A549 treated with DMSO at 1 μM for 4 hours (cell line): ENCODE results near the gene APLP1. TPM values are rescaled to one million over a fixed set of nuclear protein-coding genes. Genes with fewer than 3 reads are reported as not detected.

ENCODE experiments used
- total RNA-seq: library from RNA; stranded (reverse); fragments of 200-300 nt; extraction: Qiagen RNA extraction; gene quantifications from 5 replicates; pipeline ENCODE4 v1.2.3, GENCODE V29; 2022; ENCODE audit warnings: low read depth

The APLP1 gene
- total RNA-seq, result 82.7 to 99.7 TPM (median 88.7 TPM) in 5 replicates

DNA sequence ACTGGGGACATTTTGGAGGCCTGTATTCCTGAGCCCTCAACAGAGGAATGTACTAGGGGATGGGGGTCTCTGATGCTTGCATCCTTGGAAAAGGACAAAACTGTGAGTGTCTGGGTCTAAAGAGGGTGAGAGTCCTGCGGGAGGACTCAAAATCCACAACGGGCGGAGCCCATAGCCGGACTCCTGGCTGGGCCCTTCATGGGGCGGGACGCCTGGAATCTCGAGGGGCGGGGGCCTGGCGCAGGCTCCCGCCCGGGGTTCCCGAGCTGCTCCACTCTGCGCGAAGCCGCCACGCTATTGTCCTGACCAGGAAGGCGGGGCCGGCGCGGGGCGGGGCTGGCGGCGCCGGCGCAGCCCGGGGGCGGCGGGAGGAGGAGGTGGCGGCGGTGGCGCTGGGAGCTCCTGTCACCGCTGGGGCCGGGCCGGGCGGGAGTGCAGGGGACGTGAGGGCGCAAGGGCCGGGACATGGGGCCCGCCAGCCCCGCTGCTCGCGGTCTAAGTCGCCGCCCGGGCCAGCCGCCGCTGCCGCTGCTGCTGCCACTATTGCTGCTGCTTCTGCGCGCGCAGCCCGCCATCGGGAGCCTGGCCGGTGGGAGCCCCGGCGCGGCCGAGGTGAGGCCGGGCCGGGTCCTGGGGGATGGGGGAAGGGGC is at the start of gene APLP1:
TSS of gene APLP1 (plus strand) at position 403 of the 651 bp plus-strand sequence. CDS start at position 466, 63 bp downstream.

DNA sequence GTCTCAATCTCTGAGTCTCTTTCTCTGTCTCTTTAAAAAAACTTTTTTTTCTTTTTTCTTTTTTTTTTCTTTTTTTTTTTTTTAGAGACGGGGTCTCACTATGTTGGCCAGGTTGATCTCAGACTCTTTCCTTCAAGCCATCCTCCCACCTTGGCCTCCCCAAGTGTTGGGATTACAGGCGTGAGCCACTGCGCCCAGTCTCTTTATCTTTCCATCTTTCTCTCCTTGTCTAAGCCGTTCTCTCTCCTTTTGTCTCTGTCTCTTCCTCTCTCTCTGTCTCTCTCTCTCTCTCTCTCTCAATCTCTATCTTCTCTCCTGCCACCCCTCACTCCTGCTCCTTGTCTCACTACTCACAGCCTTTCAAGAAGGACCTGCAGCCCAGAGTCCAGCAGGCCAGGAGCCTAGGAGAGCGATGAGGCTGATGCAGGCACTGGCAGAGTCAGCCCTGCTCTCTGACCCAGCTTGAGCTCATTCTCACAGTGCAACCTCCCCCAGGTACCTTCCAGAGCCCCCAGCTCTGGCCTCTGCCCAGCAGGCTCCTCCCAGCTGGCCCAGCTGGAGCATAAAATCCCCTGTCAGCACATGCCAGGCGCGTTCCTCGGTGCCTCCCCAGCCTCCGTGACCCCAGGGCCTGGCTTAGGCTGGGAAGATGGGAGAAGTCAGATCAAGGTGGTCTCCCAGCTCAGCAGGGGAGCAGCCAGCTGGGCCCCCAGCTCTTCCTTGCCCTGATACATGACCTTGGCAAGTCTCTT is 16.2 kb upstream of the APLP1 start, which contains the start of gene NPHS1:
TSS of gene NPHS1 (minus strand) at position 476 of the 752 bp plus-strand sequence. CDS start 667 bp downstream, outside the sequence.

DNA sequence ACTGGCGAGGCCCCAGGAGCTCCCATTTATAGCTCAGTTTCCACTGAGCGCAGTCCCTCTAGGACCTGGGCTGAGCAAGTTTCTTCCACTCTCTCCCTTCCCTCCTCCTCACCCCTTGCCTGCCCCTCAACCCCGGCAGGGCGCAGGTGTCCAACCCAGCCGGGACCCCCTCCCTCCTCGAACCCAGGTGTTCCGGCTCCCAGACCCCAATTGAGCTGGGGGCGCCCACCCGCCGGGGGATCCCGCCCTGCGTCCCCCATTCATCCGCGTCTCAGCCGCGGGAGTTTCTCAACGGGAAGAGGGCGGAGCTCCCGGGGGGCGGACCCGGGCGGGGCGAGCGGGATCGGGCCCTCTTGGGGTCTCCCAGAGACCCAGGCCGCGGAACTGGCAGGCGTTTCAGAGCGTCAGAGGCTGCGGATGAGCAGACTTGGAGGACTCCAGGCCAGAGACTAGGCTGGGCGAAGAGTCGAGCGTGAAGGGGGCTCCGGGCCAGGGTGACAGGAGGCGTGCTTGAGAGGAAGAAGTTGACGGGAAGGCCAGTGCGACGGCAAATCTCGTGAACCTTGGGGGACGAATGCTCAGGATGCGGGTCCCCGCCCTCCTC is 11.7 kb upstream of the APLP1 start, which contains the start of gene KIRREL2:
TSS of gene KIRREL2 (plus strand) at position 366 of the 604 bp plus-strand sequence. CDS start at position 575, 209 bp downstream.

DNA sequence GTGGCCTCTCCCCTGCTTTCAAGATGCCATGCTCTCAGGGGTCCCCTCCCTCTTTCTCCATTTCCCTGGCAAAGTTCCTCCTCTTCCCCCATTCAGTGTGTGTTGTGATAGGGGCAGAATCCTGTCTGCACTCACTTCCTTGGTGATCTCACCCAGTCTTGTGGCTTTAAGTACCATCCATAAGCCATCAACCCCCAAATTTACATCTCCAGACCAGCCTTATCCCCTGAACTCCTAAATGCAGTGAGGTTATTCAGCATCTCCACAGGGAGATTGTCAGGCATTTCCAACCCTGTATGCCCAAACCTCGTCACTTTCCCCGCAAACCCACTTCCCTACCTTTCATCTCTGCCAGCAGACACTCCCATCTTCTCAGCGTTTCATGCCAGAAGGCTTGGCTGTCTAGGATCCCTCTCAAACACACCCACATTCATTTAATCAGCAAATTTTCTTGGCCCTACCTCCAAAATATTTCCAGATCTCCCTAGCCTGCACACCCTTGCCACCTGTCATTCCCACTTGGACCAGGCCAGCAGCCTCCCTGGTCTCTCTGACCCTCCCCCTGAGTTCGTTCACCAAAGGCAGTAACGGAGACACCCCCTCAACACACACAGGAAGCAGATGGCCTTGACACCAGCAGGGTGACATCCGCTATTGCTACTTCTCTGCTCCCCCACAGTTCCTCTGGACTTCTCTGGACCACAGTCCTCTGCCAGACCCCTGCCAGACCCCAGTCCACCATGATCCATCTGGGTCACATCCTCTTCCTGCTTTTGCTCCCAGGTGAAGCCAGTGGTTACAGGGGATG is 33.7 kb downstream of the APLP1 start, which contains the start of gene HCST:
TSS of gene HCST (plus strand) at position 676 of the 808 bp plus-strand sequence. CDS start at position 741, 65 bp downstream.

DNA sequence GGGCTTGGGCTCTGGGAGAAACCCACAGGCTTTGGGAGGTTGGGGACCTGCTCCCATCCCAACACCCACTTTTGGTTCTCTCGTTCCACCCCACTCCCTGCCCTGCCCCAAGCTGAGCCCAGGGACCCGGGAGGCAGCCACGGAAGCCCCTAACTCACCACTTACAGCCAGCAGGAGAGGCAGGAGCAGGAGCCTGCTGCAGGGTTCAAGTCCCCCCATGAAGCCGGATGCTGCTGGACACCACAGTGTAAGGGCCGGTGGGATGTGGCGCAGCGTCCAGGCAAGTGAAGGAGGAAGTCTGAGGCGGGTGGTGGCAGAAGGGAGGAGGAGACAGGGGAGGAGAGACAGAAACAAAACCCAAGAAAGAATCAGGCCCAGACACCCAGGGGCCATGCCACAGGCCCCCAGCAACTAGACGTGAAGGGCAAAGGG is 39.7 kb downstream of the APLP1 start, which contains the start of gene TYROBP:
TSS of gene TYROBP (minus strand) at position 286 of the 432 bp plus-strand sequence. CDS start at position 219, 67 bp downstream.

Other genes starting within 250 kb of the APLP1 start
- 147 to 213 TPM (median 187 TPM) in 5 replicates for gene RBM42, start 239.5 kb upstream of the APLP1 start, total RNA-seq
- 2.1 to 3.1 TPM (median 2.3 TPM) in 5 replicates for gene ETV2, start 226.8 kb upstream of the APLP1 start, total RNA-seq
- gene COX6B1, start 220.3 kb upstream of the APLP1 start, total RNA-seq, result 1,270 to 1,573 TPM (median 1,320 TPM) in 5 replicates
- gene UPK1A, start 202.1 kb upstream of the APLP1 start, total RNA-seq, result 0.64 to 1.2 TPM (median 0.84 TPM) in 5 replicates
- gene ZBTB32, start 164.0 kb upstream of the APLP1 start, total RNA-seq, result 0.05 TPM in 1 of 5 replicates, not detected in the others
- 47.8 to 63.3 TPM (median 58.5 TPM) in 5 replicates for gene KMT2B, start 150.6 kb upstream of the APLP1 start, total RNA-seq
- 10.2 to 13.0 TPM (median 11.9 TPM) in 5 replicates for gene IGFLR1, start 126.1 kb upstream of the APLP1 start, total RNA-seq
- 23.0 to 29.3 TPM (median 28.6 TPM) in 5 replicates for gene U2AF1L4, start 123.2 kb upstream of the APLP1 start, total RNA-seq
- gene PSENEN, start 122.9 kb upstream of the APLP1 start, total RNA-seq, result 273 to 299 TPM (median 279 TPM) in 5 replicates
- 20.7 to 27.8 TPM (median 21.4 TPM) in 5 replicates for gene LIN37, start 120.0 kb upstream of the APLP1 start, total RNA-seq
- gene HSPB6, start 111.5 kb upstream of the APLP1 start, total RNA-seq, result 0.16 to 0.34 TPM (median 0.20 TPM) in 5 replicates
- 27.5 to 38.7 TPM (median 32.5 TPM) in 5 replicates for gene PROSER3, start 110.4 kb upstream of the APLP1 start, total RNA-seq
- gene ARHGAP33, start 93.0 kb upstream of the APLP1 start, total RNA-seq, result 3.5 to 9.2 TPM (median 6.2 TPM) in 5 replicates
- gene PRODH2, start 55.7 kb upstream of the APLP1 start, total RNA-seq, result 0.27 to 0.66 TPM (median 0.41 TPM) in 4 of 5 replicates, not detected in the other
- gene NPHS1, start 16.1 kb upstream of the APLP1 start, total RNA-seq, result 0.17 to 0.77 TPM (median 0.42 TPM) in 5 replicates
- 0.44 to 0.74 TPM (median 0.58 TPM) in 5 replicates for gene KIRREL2, start 11.7 kb upstream of the APLP1 start, total RNA-seq
- gene NFKBID, start 32.0 kb downstream of the APLP1 start, total RNA-seq, result 6.5 to 8.9 TPM (median 7.4 TPM) in 5 replicates
- 0.25 to 0.75 TPM (median 0.60 TPM) in 3 of 5 replicates, not detected in the others for gene HCST, start 34.0 kb downstream of the APLP1 start, total RNA-seq
- 0.31 TPM in 1 of 5 replicates, not detected in the others for gene TYROBP, start 39.7 kb downstream of the APLP1 start, total RNA-seq
- 11.7 to 28.8 TPM (median 20.5 TPM) in 5 replicates for gene LRFN3, start 67.8 kb downstream of the APLP1 start, total RNA-seq
- 36.8 to 48.3 TPM (median 46.4 TPM) in 5 replicates for gene SDHAF1, start 126.6 kb downstream of the APLP1 start, total RNA-seq
- 0.17 to 0.63 TPM (median 0.31 TPM) in 5 replicates for gene SYNE4, start 140.2 kb downstream of the APLP1 start, total RNA-seq
- gene ALKBH6, start 145.6 kb downstream of the APLP1 start, total RNA-seq, result 23.6 to 26.4 TPM (median 24.6 TPM) in 5 replicates
- gene CLIP3, start 164.3 kb downstream of the APLP1 start, total RNA-seq, result 0.49 to 1.2 TPM (median 0.69 TPM) in 5 replicates
- 4.7 to 7.1 TPM (median 5.8 TPM) in 5 replicates for gene THAP8, start 185.7 kb downstream of the APLP1 start, total RNA-seq
- gene WDR62, start 186.3 kb downstream of the APLP1 start, total RNA-seq, result 23.0 to 30.7 TPM (median 27.6 TPM) in 5 replicates
- 0.36 to 0.52 TPM (median 0.37 TPM) in 4 of 5 replicates, not detected in the other for gene OVOL3, start 242.6 kb downstream of the APLP1 start, total RNA-seq
- 220 to 257 TPM (median 244 TPM) in 5 replicates for gene POLR2I, start 246.3 kb downstream of the APLP1 start, total RNA-seq
- 430 to 525 TPM (median 509 TPM) in 5 replicates for gene TBCB, start 246.9 kb downstream of the APLP1 start, total RNA-seq